IMR-90 (cell line): Measurements from ENCODE around the gene PHC3.

Source experiments
- MAZ ChIP-seq: IDR thresholded peaks from 2 replicates; pipeline ENCODE4 v1.6.1; 2012; ENCODE audit warnings: low read depth, mild to moderate bottlenecking, low read length, improper control_type of control experiment, moderate library complexity, borderline replicate concordance
- MXI1 ChIP-seq: IDR thresholded peaks from 2 replicates; pipeline ENCODE4 v1.6.1; 2012; ENCODE audit warnings: low read depth, mild to moderate bottlenecking, low read length, moderate library complexity, borderline replicate concordance
- POLR2A ChIP-seq: IDR thresholded peaks from 2 replicates; pipeline ENCODE4 v1.6.1; 2012; ENCODE audit warnings: mild to moderate bottlenecking, low read depth, low read length
- RFX5 ChIP-seq: IDR thresholded peaks from 2 replicates; pipeline ENCODE4 v1.8.0; 2012; ENCODE audit warnings: low read depth, mild to moderate bottlenecking, low read length, moderate library complexity
- TF ChIP-seq, protein P1 (sequence below): conservative IDR thresholded peaks from 2 replicates; pipeline ENCODE4 v1.5.1; 2012; ENCODE audit warnings: mild to moderate bottlenecking, low read depth, low read length, improper control_type of control experiment

DNA sequence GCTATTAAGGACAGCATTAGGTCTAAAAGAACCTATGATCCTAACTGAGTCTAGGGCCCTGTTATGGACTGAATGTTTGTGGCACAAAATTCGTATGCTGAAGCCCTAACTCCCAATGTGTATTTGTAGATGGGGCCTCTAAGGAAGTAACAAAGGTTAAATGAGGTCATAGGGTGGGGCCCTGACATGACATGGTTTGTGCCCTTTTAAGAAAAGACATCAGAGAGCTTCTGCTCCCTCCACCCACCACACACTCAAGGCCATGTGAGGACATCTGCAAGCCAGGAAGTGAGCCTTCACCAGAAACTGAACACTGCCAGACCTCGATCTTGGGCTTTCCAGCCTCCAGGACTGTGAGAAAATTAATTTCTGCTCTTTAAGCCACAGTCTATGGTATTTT, 49.2 kb downstream of the PHC3 start:
- TF ChIP-seq, protein P1, sequence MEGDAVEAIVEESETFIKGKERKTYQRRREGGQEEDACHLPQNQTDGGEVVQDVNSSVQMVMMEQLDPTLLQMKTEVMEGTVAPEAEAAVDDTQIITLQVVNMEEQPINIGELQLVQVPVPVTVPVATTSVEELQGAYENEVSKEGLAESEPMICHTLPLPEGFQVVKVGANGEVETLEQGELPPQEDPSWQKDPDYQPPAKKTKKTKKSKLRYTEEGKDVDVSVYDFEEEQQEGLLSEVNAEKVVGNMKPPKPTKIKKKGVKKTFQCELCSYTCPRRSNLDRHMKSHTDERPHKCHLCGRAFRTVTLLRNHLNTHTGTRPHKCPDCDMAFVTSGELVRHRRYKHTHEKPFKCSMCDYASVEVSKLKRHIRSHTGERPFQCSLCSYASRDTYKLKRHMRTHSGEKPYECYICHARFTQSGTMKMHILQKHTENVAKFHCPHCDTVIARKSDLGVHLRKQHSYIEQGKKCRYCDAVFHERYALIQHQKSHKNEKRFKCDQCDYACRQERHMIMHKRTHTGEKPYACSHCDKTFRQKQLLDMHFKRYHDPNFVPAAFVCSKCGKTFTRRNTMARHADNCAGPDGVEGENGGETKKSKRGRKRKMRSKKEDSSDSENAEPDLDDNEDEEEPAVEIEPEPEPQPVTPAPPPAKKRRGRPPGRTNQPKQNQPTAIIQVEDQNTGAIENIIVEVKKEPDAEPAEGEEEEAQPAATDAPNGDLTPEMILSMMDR, result no peak
- TF ChIP-seq POLR2A (no peak), MXI1 (no peak), RFX5 (no peak), MAZ (no peak)
